Cardiac fibroblast (primary cell): Measurements from ENCODE around the gene PPIP5K2.
A peak's percentile ranks its signal among the peaks of the same experiment; 100 is the strongest.
"Not testable (repeated sequence)": the region's sequence is repeated elsewhere in the genome, so short reads cannot be mapped to it uniquely, and the experiment has no call there.

Experiments used
- DNase-seq, 2 donors: peaks; one replicate each; pipeline versions ENCODE4 v3.0.0 to v3.0.0-alpha.2; 2010; ENCODE audit warnings: low read depth in 2 of 2
- H3K4me3 ChIP-seq, 2 donors: replicated peaks in 1 of 2; 1 replicate in 1 of 2; 2 replicates in 1 of 2; pipeline ENCODE4 v1.5.1; 2011; ENCODE audit warnings: low read depth in 2 of 2, low read length in 2 of 2, mild to moderate bottlenecking in 2 of 2, moderate library complexity in 1 of 2
- CTCF ChIP-seq: IDR thresholded peaks from one replicate; pipeline ENCODE4 v1.5.1; 2011; ENCODE audit warnings: low read depth, mild to moderate bottlenecking, low read length, inconsistent platforms

Gene PPIP5K2

GRCh38 chr5:103218164-103218563 is 98.1 kb downstream of the PPIP5K2 start:
- TF ChIP-seq CTCF: no peak
- DNase-seq: peak; percentile 97 to 98
- no peak overlapping the region for H3K4me3 ChIP-seq

- not testable (repeated sequence) for H3K4me3 ChIP-seq
These were observed 99.0 kb downstream of the PPIP5K2 start for GRCh38 chr5:103219074-103219473.

GRCh38 chr5:103223031-103223955 is 103.2 kb downstream of the PPIP5K2 start:
- TF ChIP-seq CTCF: no peak
- H3K4me3 ChIP-seq: no peak overlapping the region
- DNase-seq: no peak

More at GRCh38 chr5:103219074-103219473, 99.0 kb downstream of the PPIP5K2 start:
- DNase-seq: not testable (repeated sequence)

GRCh38 chr5:103224118-103224893 is 104.2 kb downstream of the PPIP5K2 start:
- H3K4me3 ChIP-seq: peak overlapping the region in 1 of 2 donors; percentile 15
- TF ChIP-seq CTCF: peak; percentile 79
- peak; percentile 92 to 95 for DNase-seq

GRCh38 chr5:103224894-103225246 is 104.8 kb downstream of the PPIP5K2 start:
- DNase-seq: no peak
- H3K4me3 ChIP-seq: no peak overlapping the region
- no peak for TF ChIP-seq CTCF

- no peak overlapping the region for H3K4me3 ChIP-seq
- DNase-seq: peak in 1 of 2 donors; percentile 49
- TF ChIP-seq CTCF: no peak
These were observed 108.0 kb downstream of the PPIP5K2 start for GRCh38 chr5:103228061-103228460.

GRCh38 chr5:103228588-103228987 is 108.5 kb downstream of the PPIP5K2 start:
- no peak overlapping the region for H3K4me3 ChIP-seq
- TF ChIP-seq CTCF: no peak
- DNase-seq: no peak
